ENCODE measurements around the gene ST14. TPM values are rescaled to one million over a fixed set of nuclear protein-coding genes. Genes with fewer than 3 reads are reported as not detected.

ST14 gene
- total RNA-seq, 1 experiment from 2014 or later: 33.9 TPM

- no peak for ATAC-seq
- ChIA-PET POLR2A (no interaction called here), CTCF (no interaction called here)
- no peak overlapping the region for H3K27ac Mint-ChIP-seq
- H3K27me3 Mint-ChIP-seq (ENCODE audit: low read depth): peaks cover 14% of the 10 kb centered on the region
- no peak for DNase-seq (ENCODE audit: low spot score)
- peaks cover 11% of the 10 kb centered on the region for H3K36me3 Mint-ChIP-seq
- no peak overlapping the region for H3K4me3 Mint-ChIP-seq
- peaks cover 9% of the 10 kb centered on the region; the same call in 1 of the 2 replicates for H3K4me1 Mint-ChIP-seq
- peaks cover 13% of the 10 kb centered on the region for H3K9me3 Mint-ChIP-seq
- no peak for TF ChIP-seq USF2 (CRISPR knock-in tag; IDR thresholded peaks at IDR 0.05)
- no peak for TF ChIP-seq ELF4 (CRISPR knock-in tag; IDR thresholded peaks at IDR 0.05; ENCODE audit: low read depth)
- TF ChIP-seq KAT7 (CRISPR knock-in tag; IDR thresholded peaks at IDR 0.05; ENCODE audit: borderline replicate concordance): no peak
- no peak for TF ChIP-seq JUN (CRISPR knock-in tag; IDR thresholded peaks at IDR 0.05)
- TF ChIP-seq STAT6 (CRISPR knock-in tag; conservative IDR thresholded peaks at IDR 0.05; ENCODE audit: low read depth): no peak
- TF ChIP-seq, protein P1, sequence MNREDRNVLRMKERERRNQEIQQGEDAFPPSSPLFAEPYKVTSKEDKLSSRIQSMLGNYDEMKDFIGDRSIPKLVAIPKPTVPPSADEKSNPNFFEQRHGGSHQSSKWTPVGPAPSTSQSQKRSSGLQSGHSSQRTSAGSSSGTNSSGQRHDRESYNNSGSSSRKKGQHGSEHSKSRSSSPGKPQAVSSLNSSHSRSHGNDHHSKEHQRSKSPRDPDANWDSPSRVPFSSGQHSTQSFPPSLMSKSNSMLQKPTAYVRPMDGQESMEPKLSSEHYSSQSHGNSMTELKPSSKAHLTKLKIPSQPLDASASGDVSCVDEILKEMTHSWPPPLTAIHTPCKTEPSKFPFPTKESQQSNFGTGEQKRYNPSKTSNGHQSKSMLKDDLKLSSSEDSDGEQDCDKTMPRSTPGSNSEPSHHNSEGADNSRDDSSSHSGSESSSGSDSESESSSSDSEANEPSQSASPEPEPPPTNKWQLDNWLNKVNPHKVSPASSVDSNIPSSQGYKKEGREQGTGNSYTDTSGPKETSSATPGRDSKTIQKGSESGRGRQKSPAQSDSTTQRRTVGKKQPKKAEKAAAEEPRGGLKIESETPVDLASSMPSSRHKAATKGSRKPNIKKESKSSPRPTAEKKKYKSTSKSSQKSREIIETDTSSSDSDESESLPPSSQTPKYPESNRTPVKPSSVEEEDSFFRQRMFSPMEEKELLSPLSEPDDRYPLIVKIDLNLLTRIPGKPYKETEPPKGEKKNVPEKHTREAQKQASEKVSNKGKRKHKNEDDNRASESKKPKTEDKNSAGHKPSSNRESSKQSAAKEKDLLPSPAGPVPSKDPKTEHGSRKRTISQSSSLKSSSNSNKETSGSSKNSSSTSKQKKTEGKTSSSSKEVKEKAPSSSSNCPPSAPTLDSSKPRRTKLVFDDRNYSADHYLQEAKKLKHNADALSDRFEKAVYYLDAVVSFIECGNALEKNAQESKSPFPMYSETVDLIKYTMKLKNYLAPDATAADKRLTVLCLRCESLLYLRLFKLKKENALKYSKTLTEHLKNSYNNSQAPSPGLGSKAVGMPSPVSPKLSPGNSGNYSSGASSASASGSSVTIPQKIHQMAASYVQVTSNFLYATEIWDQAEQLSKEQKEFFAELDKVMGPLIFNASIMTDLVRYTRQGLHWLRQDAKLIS (CRISPR knock-in tag; IDR thresholded peaks at IDR 0.05; ENCODE audit: borderline replicate concordance): no peak
- TF ChIP-seq CREM (CRISPR knock-in tag; IDR thresholded peaks at IDR 0.05): no peak
- TF ChIP-seq ARID4B (CRISPR knock-in tag; IDR thresholded peaks at IDR 0.05; ENCODE audit: borderline replicate concordance): no peak
- TF ChIP-seq ZBTB43 (CRISPR knock-in tag; IDR thresholded peaks at IDR 0.05): no peak
- TF ChIP-seq SMAD3 (CRISPR knock-in tag; IDR thresholded peaks at IDR 0.05; ENCODE audit: borderline replicate concordance): no peak
- TF ChIP-seq FOXK1 (CRISPR knock-in tag; IDR thresholded peaks at IDR 0.05): no peak
- no peak for TF ChIP-seq TEAD1 (CRISPR knock-in tag; IDR thresholded peaks at IDR 0.05)
- TF ChIP-seq, protein P2, sequence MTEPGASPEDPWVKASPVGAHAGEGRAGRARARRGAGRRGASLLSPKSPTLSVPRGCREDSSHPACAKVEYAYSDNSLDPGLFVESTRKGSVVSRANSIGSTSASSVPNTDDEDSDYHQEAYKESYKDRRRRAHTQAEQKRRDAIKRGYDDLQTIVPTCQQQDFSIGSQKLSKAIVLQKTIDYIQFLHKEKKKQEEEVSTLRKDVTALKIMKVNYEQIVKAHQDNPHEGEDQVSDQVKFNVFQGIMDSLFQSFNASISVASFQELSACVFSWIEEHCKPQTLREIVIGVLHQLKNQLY (CRISPR knock-in tag; IDR thresholded peaks at IDR 0.05): no peak
These were observed 18.2 kb downstream of the ST14 start for GRCh38 chr11:130177782-130178181.
